Activated naive CD4-positive, alpha-beta T cell treated with anti-CD3 and anti-CD28 coated beads, Interleukin-2, amount 50 U/mL, for 72 hours (primary cell): ENCODE results near the gene EIF5AL1. TPM values are rescaled to one million over a fixed set of nuclear protein-coding genes. Genes with fewer than 3 reads are reported as not detected.

Source experiments
- ATAC-seq, 2 donors: fragments of 150-1000 bp; cut with Tn5 transposase; 2 replicates each; pipeline ENCODE4 v1.10.0; 2021; ENCODE audit warnings: mild to moderate bottlenecking in 2 of 2, moderate library complexity in 2 of 2
- DNase-seq, 2 donors: peaks; one replicate each; pipeline ENCODE4 v3.0.0; 2021 to 2022; ENCODE audit warnings: low spot score in 2 of 2
- H3K27ac Mint-ChIP-seq, 2 donors: one replicate each; pipeline ENCODE4 v1.8.0; 2022; ENCODE audit warnings: mild to moderate bottlenecking in 2 of 2, mixed read lengths in 2 of 2
- H3K36me3 Mint-ChIP-seq, 2 donors: one replicate each; pipeline ENCODE4 v1.8.0; 2022; ENCODE audit warnings: mixed read lengths in 2 of 2
- H3K9me3 Mint-ChIP-seq, 2 donors: one replicate each; pipeline ENCODE4 v1.8.0; 2022; ENCODE audit warnings: mixed read lengths in 2 of 2
- total RNA-seq, 2 donors: library from RNA; stranded (reverse); gene quantifications; one replicate each; pipeline ENCODE4 v1.2.3, GENCODE V29; 2022

Gene EIF5AL1
- total RNA-seq, 2 donors from 2014 or later, result 0.07 to 0.16 TPM

GRCh38 chr10:79482741-79483140, 29.6 kb upstream of the EIF5AL1 start:
- DNase-seq, result no peak
- no peak overlapping the region for H3K27ac Mint-ChIP-seq
- ATAC-seq, result no peak
- H3K9me3 Mint-ChIP-seq, result no peaks in the 10 kb centered on the region
- H3K36me3 Mint-ChIP-seq, result no peaks in the 10 kb centered on the region

- Mint-ChIP-seq H3K27ac (no peak overlapping the region), H3K9me3 (no peaks in the 10 kb centered on the region), H3K36me3 (no peaks in the 10 kb centered on the region)
- no peak for DNase-seq
- no peak for ATAC-seq
Measured at GRCh38 chr10:79483299-79483698, 29.0 kb upstream of the EIF5AL1 start.

- no peak for DNase-seq
- Mint-ChIP-seq H3K36me3 (no peaks in the 10 kb centered on the region), H3K9me3 (no peaks in the 10 kb centered on the region), H3K27ac (no peak overlapping the region)
- no peak for ATAC-seq
Measured at GRCh38 chr10:79483948-79484347, 28.4 kb upstream of the EIF5AL1 start.

- Mint-ChIP-seq H3K9me3 (no peaks in the 10 kb centered on the region), H3K36me3 (no peaks in the 10 kb centered on the region), H3K27ac (no peak overlapping the region)
- DNase-seq, result no peak
- no peak for ATAC-seq
Measured at GRCh38 chr10:79484476-79484875, 27.9 kb upstream of the EIF5AL1 start.

GRCh38 chr10:79487296-79488194, 24.8 kb upstream of the EIF5AL1 start:
- ATAC-seq (peak; percentile 56 to 80), DNase-seq (peak in 1 of 2 donors; percentile 31)
- no peaks in the 10 kb centered on the region for H3K36me3 Mint-ChIP-seq
- H3K27ac Mint-ChIP-seq, result peak overlapping the region in 1 of 2 donors; percentile 63
- no peaks in the 10 kb centered on the region for H3K9me3 Mint-ChIP-seq

- no peaks in the 10 kb centered on the region for H3K9me3 Mint-ChIP-seq
- no peaks in the 10 kb centered on the region for H3K36me3 Mint-ChIP-seq
- no peak overlapping the region for H3K27ac Mint-ChIP-seq
- ATAC-seq (no peak), DNase-seq (no peak)
Measured at GRCh38 chr10:79488336-79488735, 24.0 kb upstream of the EIF5AL1 start.

- no peaks in the 10 kb centered on the region for H3K36me3 Mint-ChIP-seq
- ATAC-seq, result no peak
Measured at GRCh38 chr10:79488870-79489269, 23.5 kb upstream of the EIF5AL1 start.

GRCh38 chr10:79490400-79491142, 21.8 kb upstream of the EIF5AL1 start:
- DNase-seq (no peak), ATAC-seq (no peak)
- no peaks in the 10 kb centered on the region for H3K36me3 Mint-ChIP-seq
- peak overlapping the region in 1 of 2 donors; percentile 58 for H3K27ac Mint-ChIP-seq
- H3K9me3 Mint-ChIP-seq, result no peaks in the 10 kb centered on the region

More at GRCh38 chr10:79488870-79489269, 23.5 kb upstream of the EIF5AL1 start:
- no peak overlapping the region for H3K27ac Mint-ChIP-seq
- no peak for DNase-seq
- no peaks in the 10 kb centered on the region for H3K9me3 Mint-ChIP-seq

GRCh38 chr10:79491143-79491835, 21.0 kb upstream of the EIF5AL1 start:
- no peaks in the 10 kb centered on the region for H3K9me3 Mint-ChIP-seq
- ATAC-seq (no peak), DNase-seq (no peak)
- peak overlapping the region in 1 of 2 donors; percentile 58 for H3K27ac Mint-ChIP-seq
- H3K36me3 Mint-ChIP-seq, result no peaks in the 10 kb centered on the region

GRCh38 chr10:79492256-79492655, 20.1 kb upstream of the EIF5AL1 start:
- no peak overlapping the region for H3K27ac Mint-ChIP-seq
- no peak for DNase-seq
- no peaks in the 10 kb centered on the region for H3K36me3 Mint-ChIP-seq
- H3K9me3 Mint-ChIP-seq, result no peaks in the 10 kb centered on the region
- no peak for ATAC-seq

GRCh38 chr10:79492839-79493238, 19.5 kb upstream of the EIF5AL1 start:
- no peak for DNase-seq
- no peaks in the 10 kb centered on the region for H3K9me3 Mint-ChIP-seq
- H3K27ac Mint-ChIP-seq, result peak overlapping the region in 1 of 2 donors; percentile 18
- no peak for ATAC-seq
- H3K36me3 Mint-ChIP-seq, result no peaks in the 10 kb centered on the region

- ATAC-seq, result no peak
- no peaks in the 10 kb centered on the region for H3K9me3 Mint-ChIP-seq
- H3K27ac Mint-ChIP-seq, result no peak overlapping the region
- no peak for DNase-seq
- no peaks in the 10 kb centered on the region for H3K36me3 Mint-ChIP-seq
Measured at GRCh38 chr10:79493806-79494205, 18.5 kb upstream of the EIF5AL1 start.

- no peak overlapping the region for H3K27ac Mint-ChIP-seq
- H3K9me3 Mint-ChIP-seq, result no peaks in the 10 kb centered on the region
- DNase-seq, result no peak
- H3K36me3 Mint-ChIP-seq, result no peaks in the 10 kb centered on the region
- ATAC-seq, result no peak
Measured at GRCh38 chr10:79494871-79495705, 17.2 kb upstream of the EIF5AL1 start.

GRCh38 chr10:79495791-79496190, 16.5 kb upstream of the EIF5AL1 start:
- H3K36me3 Mint-ChIP-seq, result no peaks in the 10 kb centered on the region
- DNase-seq, result no peak
- H3K27ac Mint-ChIP-seq, result no peak overlapping the region
- H3K9me3 Mint-ChIP-seq, result no peaks in the 10 kb centered on the region
- no peak for ATAC-seq

- ATAC-seq, result no peak
- no peak overlapping the region for H3K27ac Mint-ChIP-seq
- DNase-seq, result no peak
Measured at GRCh38 chr10:79496896-79497295, 15.4 kb upstream of the EIF5AL1 start.

GRCh38 chr10:79498291-79498829, 14.0 kb upstream of the EIF5AL1 start:
- no peaks in the 10 kb centered on the region for H3K9me3 Mint-ChIP-seq
- no peaks in the 10 kb centered on the region for H3K36me3 Mint-ChIP-seq
- ATAC-seq, result no peak
- DNase-seq, result no peak
- H3K27ac Mint-ChIP-seq, result no peak overlapping the region

More at GRCh38 chr10:79496896-79497295, 15.4 kb upstream of the EIF5AL1 start:
- Mint-ChIP-seq H3K9me3 (no peaks in the 10 kb centered on the region), H3K36me3 (no peaks in the 10 kb centered on the region)
